ENCODE results near the gene PBRM1.

PBRM1 gene

DNA sequence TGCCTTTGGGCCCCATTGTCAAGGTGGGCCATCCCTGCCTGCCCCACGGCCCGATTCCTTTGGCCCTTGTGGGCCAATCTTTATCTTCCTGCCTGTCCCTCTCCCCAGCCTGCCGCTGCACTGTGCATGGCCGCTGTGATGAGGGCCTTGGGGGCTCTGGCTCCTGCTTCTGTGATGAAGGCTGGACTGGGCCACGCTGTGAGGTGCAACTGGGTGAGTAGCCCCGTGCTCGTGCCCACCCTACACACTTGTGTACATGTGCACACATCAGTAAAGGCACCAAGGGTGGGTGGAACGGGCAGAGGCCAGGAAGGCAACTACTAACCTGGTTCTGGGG, 164.3 kb downstream of the PBRM1 start:
- DNase-seq = no peak
- H3F3A ChIP-seq (ENCODE audit: insufficient read depth, low read length) = no peaks in the 10 kb centered on the region
- no peak overlapping the region for H3K9ac ChIP-seq (ENCODE audit: low read length)
- H3K9me3 ChIP-seq (replicated peaks; ENCODE audit: insufficient read depth, low read length) = no peaks in the 10 kb centered on the region
- no peak overlapping the region for H3K27ac ChIP-seq (ENCODE audit: low read length)
- H3K79me2 ChIP-seq (ENCODE audit: low read length) = no peaks in the 10 kb centered on the region
- TF ChIP-seq EZH2phosphoT487 (IDR thresholded peaks at IDR 0.05; ENCODE audit: low read length) (no peak), EZH2 (optimal IDR thresholded peaks at IDR 0.05; ENCODE audit: low read depth, low read length) (no peak)
- TF ChIP-seq, protein P1, sequence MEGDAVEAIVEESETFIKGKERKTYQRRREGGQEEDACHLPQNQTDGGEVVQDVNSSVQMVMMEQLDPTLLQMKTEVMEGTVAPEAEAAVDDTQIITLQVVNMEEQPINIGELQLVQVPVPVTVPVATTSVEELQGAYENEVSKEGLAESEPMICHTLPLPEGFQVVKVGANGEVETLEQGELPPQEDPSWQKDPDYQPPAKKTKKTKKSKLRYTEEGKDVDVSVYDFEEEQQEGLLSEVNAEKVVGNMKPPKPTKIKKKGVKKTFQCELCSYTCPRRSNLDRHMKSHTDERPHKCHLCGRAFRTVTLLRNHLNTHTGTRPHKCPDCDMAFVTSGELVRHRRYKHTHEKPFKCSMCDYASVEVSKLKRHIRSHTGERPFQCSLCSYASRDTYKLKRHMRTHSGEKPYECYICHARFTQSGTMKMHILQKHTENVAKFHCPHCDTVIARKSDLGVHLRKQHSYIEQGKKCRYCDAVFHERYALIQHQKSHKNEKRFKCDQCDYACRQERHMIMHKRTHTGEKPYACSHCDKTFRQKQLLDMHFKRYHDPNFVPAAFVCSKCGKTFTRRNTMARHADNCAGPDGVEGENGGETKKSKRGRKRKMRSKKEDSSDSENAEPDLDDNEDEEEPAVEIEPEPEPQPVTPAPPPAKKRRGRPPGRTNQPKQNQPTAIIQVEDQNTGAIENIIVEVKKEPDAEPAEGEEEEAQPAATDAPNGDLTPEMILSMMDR (IDR thresholded peaks at IDR 0.05; ENCODE audit: low read length) = no peak
- no peak overlapping the region for H2AFZ ChIP-seq (ENCODE audit: low read length)
- no peak overlapping the region for H3K4me3 ChIP-seq (ENCODE audit: low read length)
- no peaks in the 10 kb centered on the region for H3K9me2 ChIP-seq (replicated peaks; ENCODE audit: insufficient read depth, low read length)
- H3K4me2 ChIP-seq (ENCODE audit: low read depth, low read length) = no peak overlapping the region
- no peaks in the 10 kb centered on the region for H4K20me1 ChIP-seq (ENCODE audit: insufficient read depth, low read length)
- H3K36me3 ChIP-seq (replicated peaks; ENCODE audit: insufficient read depth, low read length) = no peaks in the 10 kb centered on the region
- no peaks in the 10 kb centered on the region for H3K4me1 ChIP-seq (ENCODE audit: low read length)
- peaks cover 4% of the 10 kb centered on the region for H3K27me3 ChIP-seq (replicated peaks; ENCODE audit: insufficient read depth, low read length)

DNA sequence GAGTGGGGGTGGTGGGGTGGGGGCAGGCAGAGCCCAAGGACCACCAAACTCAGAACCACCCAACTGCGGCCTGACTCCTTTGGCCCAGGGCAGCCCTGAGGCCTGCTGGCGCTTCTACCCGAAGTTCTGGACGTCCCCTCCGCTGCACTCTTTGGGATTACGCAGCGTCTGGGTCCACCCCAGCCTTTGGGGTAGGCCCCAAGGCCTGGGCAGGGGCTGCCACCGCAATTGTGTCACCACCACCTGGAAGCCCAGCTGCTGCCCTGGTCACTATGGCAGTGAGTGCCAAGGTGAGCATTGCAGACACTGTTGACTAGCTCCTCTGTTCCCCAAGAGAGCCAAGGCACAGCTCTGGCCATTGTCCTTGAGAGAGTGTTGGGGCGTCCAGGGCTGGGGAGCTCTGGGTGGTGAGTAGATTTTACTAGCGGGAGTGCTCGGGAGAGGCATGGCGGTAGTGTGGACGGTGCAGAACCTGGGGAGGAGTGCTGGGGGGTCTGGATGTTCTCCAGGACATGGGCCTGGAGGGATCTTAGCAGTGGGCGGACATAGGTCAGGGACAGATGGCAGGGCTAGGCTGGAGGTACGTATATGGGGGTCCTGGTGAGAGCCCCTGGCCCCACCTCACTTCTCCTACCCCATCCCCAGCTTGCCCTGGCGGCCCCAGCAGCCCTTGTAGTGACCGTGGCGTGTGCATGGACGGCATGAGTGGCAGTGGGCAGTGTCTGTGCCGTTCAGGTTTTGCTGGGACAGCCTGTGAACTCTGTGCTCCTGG, 164.8 kb downstream of the PBRM1 start:
- no peaks in the 10 kb centered on the region for H3K4me1 ChIP-seq (ENCODE audit: low read length)
- H3K36me3 ChIP-seq (replicated peaks; ENCODE audit: insufficient read depth, low read length) = no peaks in the 10 kb centered on the region
- TF ChIP-seq, protein P1 (IDR thresholded peaks at IDR 0.05; ENCODE audit: low read length) = no peak
- TF ChIP-seq EZH2phosphoT487 (IDR thresholded peaks at IDR 0.05; ENCODE audit: low read length) = no peak
- no peak for TF ChIP-seq EZH2 (optimal IDR thresholded peaks at IDR 0.05; ENCODE audit: low read depth, low read length)
- H3K9me2 ChIP-seq (replicated peaks; ENCODE audit: insufficient read depth, low read length) = no peaks in the 10 kb centered on the region
- no peaks in the 10 kb centered on the region for H4K20me1 ChIP-seq (ENCODE audit: insufficient read depth, low read length)
- H3K4me3 ChIP-seq (ENCODE audit: low read length) = no peak overlapping the region
- no peaks in the 10 kb centered on the region for H3K9me3 ChIP-seq (replicated peaks; ENCODE audit: insufficient read depth, low read length)
- no peaks in the 10 kb centered on the region for H3K79me2 ChIP-seq (ENCODE audit: low read length)
- H3K9ac ChIP-seq (ENCODE audit: low read length) = no peak overlapping the region
- no peak overlapping the region for H3K4me2 ChIP-seq (ENCODE audit: low read depth, low read length)
- H3K27ac ChIP-seq (ENCODE audit: low read length) = no peak overlapping the region
- DNase-seq = no peak
- peaks cover 4% of the 10 kb centered on the region for H3K27me3 ChIP-seq (replicated peaks; ENCODE audit: insufficient read depth, low read length)
- no peak overlapping the region for H2AFZ ChIP-seq (ENCODE audit: low read length)
- H3F3A ChIP-seq (ENCODE audit: insufficient read depth, low read length) = no peaks in the 10 kb centered on the region

DNA sequence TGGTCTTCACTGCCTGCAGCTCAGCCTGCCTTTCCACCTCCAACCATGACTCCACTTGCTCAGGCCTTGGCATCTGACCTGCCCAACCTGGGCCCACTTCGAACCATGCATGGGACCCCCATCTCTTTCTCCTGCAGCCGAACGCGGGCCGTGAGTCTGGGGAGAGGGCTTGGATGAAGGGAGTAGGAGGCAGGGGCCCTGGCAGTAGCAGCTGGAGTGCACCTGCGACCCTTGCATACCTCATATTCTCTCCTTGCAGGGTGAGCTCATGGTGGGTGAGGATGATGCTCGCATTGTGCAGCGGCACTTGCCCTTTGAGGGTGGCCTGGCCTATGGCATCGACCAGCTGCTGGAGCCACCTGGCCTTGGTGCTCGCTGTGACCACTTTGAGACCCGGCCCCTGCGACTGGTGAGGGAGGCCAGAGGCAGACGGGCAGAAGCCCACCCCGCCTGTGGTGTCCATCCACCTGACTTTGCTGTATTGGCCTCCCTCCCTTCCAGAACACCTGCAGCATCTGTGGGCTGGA, 165.5 kb downstream of the PBRM1 start:
- H3K79me2 ChIP-seq (ENCODE audit: low read length) = no peaks in the 10 kb centered on the region
- H3K4me2 ChIP-seq (ENCODE audit: low read depth, low read length) = no peak overlapping the region
- no peak for TF ChIP-seq EZH2phosphoT487 (IDR thresholded peaks at IDR 0.05; ENCODE audit: low read length)
- TF ChIP-seq, protein P1 (IDR thresholded peaks at IDR 0.05; ENCODE audit: low read length) = no peak
- no peak for TF ChIP-seq EZH2 (optimal IDR thresholded peaks at IDR 0.05; ENCODE audit: low read depth, low read length)
- no peaks in the 10 kb centered on the region for H3K9me2 ChIP-seq (replicated peaks; ENCODE audit: insufficient read depth, low read length)
- no peaks in the 10 kb centered on the region for H3K9me3 ChIP-seq (replicated peaks; ENCODE audit: insufficient read depth, low read length)
- no peaks in the 10 kb centered on the region for H3F3A ChIP-seq (ENCODE audit: insufficient read depth, low read length)
- H3K9ac ChIP-seq (ENCODE audit: low read length) = no peak overlapping the region
- H3K4me3 ChIP-seq (ENCODE audit: low read length) = no peak overlapping the region
- no peak overlapping the region for H2AFZ ChIP-seq (ENCODE audit: low read length)
- no peak for DNase-seq
- H3K27me3 ChIP-seq (replicated peaks; ENCODE audit: insufficient read depth, low read length) = peaks cover 10% of the 10 kb centered on the region
- H4K20me1 ChIP-seq (ENCODE audit: insufficient read depth, low read length) = no peaks in the 10 kb centered on the region
- no peak overlapping the region for H3K27ac ChIP-seq (ENCODE audit: low read length)
- no peaks in the 10 kb centered on the region for H3K36me3 ChIP-seq (replicated peaks; ENCODE audit: insufficient read depth, low read length)
- no peaks in the 10 kb centered on the region for H3K4me1 ChIP-seq (ENCODE audit: low read length)
